Tongue (tissue), 2 donors: Measurements from ENCODE around the gene DBNDD1. TPM values are rescaled to one million over a fixed set of nuclear protein-coding genes. Genes with fewer than 3 reads are reported as not detected.
"Not testable (repeated sequence)": the region's sequence is repeated elsewhere in the genome, so short reads cannot be mapped to it uniquely, and the experiment has no call there.

Experiments used
- DNase-seq: peaks from one replicate; pipeline ENCODE4 v3.0.0-alpha.2; 2015
- total RNA-seq: library from RNA; depleted of rRNA; stranded (reverse); fragments of >200 nt; gene quantifications from one replicate; pipeline ENCODE4 v1.2.3, GENCODE V29; 2014

The DBNDD1 gene
- 2.3 TPM for total RNA-seq

- DNase-seq: peak; percentile 75
These were observed at the start of gene DBNDD1 for GRCh38 chr16:90018652-90019542. DBNDD1 (minus strand) TSS chr16:90019456; CDS start chr16:90019341, 115 bp downstream.

- DNase-seq: no peak
These were observed 42.2 kb upstream of the DBNDD1 start for GRCh38 chr16:90061437-90061836.

- no peak for DNase-seq
These were observed 38.5 kb upstream of the DBNDD1 start for GRCh38 chr16:90057738-90058173.

- not testable (repeated sequence) for DNase-seq
These were observed 37.3 kb upstream of the DBNDD1 start for GRCh38 chr16:90056521-90056920.

GRCh38 chr16:90055371-90055770 lies 36.1 kb upstream of the DBNDD1 start:
- DNase-seq: no peak

- DNase-seq: no peak
These were observed 35.3 kb upstream of the DBNDD1 start for GRCh38 chr16:90054554-90054953.

GRCh38 chr16:90053902-90054500 lies 34.7 kb upstream of the DBNDD1 start:
- DNase-seq: no peak

GRCh38 chr16:90050969-90051368 lies 31.7 kb upstream of the DBNDD1 start:
- DNase-seq: no peak

GRCh38 chr16:90048737-90049330 lies 29.6 kb upstream of the DBNDD1 start:
- DNase-seq: no peak

GRCh38 chr16:90048347-90048722 lies 29.1 kb upstream of the DBNDD1 start:
- DNase-seq: no peak

- peak; percentile 24 for DNase-seq
These were observed 28.6 kb upstream of the DBNDD1 start for GRCh38 chr16:90047714-90048346.

GRCh38 chr16:90046971-90047713 lies 27.9 kb upstream of the DBNDD1 start:
- DNase-seq: peak; percentile 87

- no peak for DNase-seq
These were observed 27.1 kb upstream of the DBNDD1 start for GRCh38 chr16:90046122-90046970.

- DNase-seq: no peak
These were observed 24.9 kb upstream of the DBNDD1 start for GRCh38 chr16:90044111-90044551.

- no peak for DNase-seq
These were observed 24.3 kb upstream of the DBNDD1 start for GRCh38 chr16:90043526-90043925.

- DNase-seq: no peak
These were observed 23.8 kb upstream of the DBNDD1 start for GRCh38 chr16:90042946-90043514.

- no peak for DNase-seq
These were observed 22.7 kb upstream of the DBNDD1 start for GRCh38 chr16:90041896-90042473.

GRCh38 chr16:90040152-90041023 lies 21.1 kb upstream of the DBNDD1 start:
- no peak for DNase-seq

- no peak for DNase-seq
These were observed 18.0 kb upstream of the DBNDD1 start for GRCh38 chr16:90037276-90037675.
